ENCODE data around the gene MPIG6B. TPM values are rescaled to one million over a fixed set of nuclear protein-coding genes. Genes with fewer than 3 reads are reported as not detected.

The MPIG6B gene
- total RNA-seq, 1 donor from 2014 or later: not detected

DNA sequence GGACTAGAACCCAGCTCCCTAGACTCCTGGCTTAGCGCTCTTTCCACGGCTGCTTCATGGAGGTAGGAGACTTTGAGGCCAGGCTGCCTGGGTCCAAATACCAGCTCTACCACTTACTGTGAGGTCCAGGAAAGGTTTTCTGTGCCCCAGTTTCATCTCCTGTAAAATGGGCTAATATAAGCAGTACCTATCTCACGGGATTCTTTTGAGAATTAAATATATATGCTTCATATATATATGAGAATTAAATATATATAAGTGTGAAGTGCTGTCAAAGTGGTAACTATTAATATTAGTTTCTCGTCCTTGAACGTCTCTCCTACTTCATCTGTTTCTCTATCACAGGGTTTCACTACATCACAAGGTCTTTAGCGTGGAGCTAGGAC, 32.1 kb upstream of the MPIG6B start:
- DNase-seq: no peak
- ATAC-seq (ENCODE audit: low read depth): no peak
- CTCF ChIA-PET: no interaction called here
- intact Hi-C loops (cut with micrococcal nuclease): no loop called here
- peaks cover 90% of the 10 kb centered on the region for H3K36me3 Mint-ChIP-seq (ENCODE audit: low read depth)
- no peak overlapping the region for H3K4me3 Mint-ChIP-seq
- POLR2A ChIA-PET: interaction anchor here (2.2 kb wide), 1 partner anchor 12 kb away, joined by 9 read pairs; the partner anchor contains the start of gene ABHD16A
- H3K9me3 Mint-ChIP-seq: no peaks in the 10 kb centered on the region
- H3K27ac Mint-ChIP-seq: no peak overlapping the region
- H3K4me1 Mint-ChIP-seq: peaks cover 15% of the 10 kb centered on the region
- TF ChIP-seq, protein P1, sequence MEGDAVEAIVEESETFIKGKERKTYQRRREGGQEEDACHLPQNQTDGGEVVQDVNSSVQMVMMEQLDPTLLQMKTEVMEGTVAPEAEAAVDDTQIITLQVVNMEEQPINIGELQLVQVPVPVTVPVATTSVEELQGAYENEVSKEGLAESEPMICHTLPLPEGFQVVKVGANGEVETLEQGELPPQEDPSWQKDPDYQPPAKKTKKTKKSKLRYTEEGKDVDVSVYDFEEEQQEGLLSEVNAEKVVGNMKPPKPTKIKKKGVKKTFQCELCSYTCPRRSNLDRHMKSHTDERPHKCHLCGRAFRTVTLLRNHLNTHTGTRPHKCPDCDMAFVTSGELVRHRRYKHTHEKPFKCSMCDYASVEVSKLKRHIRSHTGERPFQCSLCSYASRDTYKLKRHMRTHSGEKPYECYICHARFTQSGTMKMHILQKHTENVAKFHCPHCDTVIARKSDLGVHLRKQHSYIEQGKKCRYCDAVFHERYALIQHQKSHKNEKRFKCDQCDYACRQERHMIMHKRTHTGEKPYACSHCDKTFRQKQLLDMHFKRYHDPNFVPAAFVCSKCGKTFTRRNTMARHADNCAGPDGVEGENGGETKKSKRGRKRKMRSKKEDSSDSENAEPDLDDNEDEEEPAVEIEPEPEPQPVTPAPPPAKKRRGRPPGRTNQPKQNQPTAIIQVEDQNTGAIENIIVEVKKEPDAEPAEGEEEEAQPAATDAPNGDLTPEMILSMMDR (IDR thresholded peaks at IDR 0.05): no peak
- no peaks in the 10 kb centered on the region for H3K27me3 Mint-ChIP-seq

DNA sequence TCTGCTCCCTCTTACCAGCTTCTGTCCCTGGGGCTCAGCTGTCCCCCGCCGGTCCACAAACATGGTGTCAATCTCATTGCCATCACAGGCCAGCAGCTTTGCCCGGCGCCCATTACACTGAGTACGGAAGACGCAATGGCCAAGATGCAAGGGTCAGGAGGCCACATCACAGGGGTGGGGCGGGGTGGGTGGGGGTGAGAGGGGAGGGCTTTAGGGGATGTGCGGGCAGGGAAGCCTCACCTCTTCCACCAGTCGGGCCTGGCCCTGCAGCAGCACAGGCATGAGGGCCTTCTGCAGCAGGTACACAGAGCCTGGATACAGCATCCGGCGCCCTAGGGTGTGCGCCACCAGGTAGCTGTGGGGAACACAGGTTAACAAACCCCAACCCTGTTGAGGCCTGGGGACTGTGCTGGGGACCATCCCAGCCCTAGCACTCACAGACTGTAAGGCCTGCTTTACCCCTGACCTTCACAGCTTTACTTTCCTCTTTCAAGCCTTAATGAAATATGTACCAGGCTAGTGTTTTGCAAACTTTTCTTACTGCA, 31.5 kb upstream of the MPIG6B start:
- H3K4me3 Mint-ChIP-seq: no peak overlapping the region
- CTCF ChIA-PET: no interaction called here
- H3K36me3 Mint-ChIP-seq (ENCODE audit: low read depth): peaks cover 90% of the 10 kb centered on the region
- TF ChIP-seq, protein P1 (IDR thresholded peaks at IDR 0.05): no peak
- DNase-seq: no peak
- H3K9me3 Mint-ChIP-seq: no peaks in the 10 kb centered on the region
- H3K27me3 Mint-ChIP-seq: no peaks in the 10 kb centered on the region
- POLR2A ChIA-PET: no interaction called here
- peaks cover 15% of the 10 kb centered on the region for H3K4me1 Mint-ChIP-seq
- no peak for ATAC-seq (ENCODE audit: low read depth)
- no peak overlapping the region for H3K27ac Mint-ChIP-seq
- intact Hi-C loops (cut with micrococcal nuclease): no loop called here

GRCh38 chr6:31692353-31692752, 30.8 kb upstream of the MPIG6B start:
- peaks cover 90% of the 10 kb centered on the region for H3K36me3 Mint-ChIP-seq (ENCODE audit: low read depth)

DNA sequence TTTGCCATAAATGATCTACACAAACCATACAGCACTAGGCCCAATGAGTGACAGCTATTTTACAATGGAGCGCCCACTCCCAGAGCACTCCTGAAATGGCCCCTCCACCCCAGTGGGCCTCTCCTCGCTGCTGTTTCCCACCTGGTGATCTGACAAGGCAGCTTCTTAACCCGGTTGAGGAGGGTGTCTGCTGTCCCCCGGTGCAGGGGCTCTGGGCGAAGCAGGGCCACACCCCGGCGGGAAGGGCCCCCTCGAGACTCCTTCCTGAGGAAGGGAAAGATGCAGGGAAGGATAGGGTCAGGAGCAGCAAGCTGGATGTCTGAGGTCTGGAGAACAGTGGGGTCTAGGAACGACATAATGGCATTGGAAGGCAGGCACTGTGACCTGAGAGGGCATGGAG, 30.3 kb upstream of the MPIG6B start:
- Mint-ChIP-seq H3K4me1 (peaks cover 15% of the 10 kb centered on the region), H3K4me3 (no peak overlapping the region), H3K27ac (no peak overlapping the region), H3K36me3 (ENCODE audit: low read depth) (peaks cover 90% of the 10 kb centered on the region), H3K27me3 (no peaks in the 10 kb centered on the region), H3K9me3 (no peaks in the 10 kb centered on the region)
- ChIA-PET CTCF (interaction anchor here (1.4 kb wide), 1 partner anchor 71 kb away, joined by 4 read pairs; no protein-coding TSS in a partner anchor), POLR2A (interaction anchor here (0.7 kb wide), 1 partner anchor 22 kb away, joined by 4 read pairs; the partner anchor contains the start of gene LY6G6D)
- TF ChIP-seq, protein P1 (IDR thresholded peaks at IDR 0.05): no peak
- ATAC-seq (ENCODE audit: low read depth) (no peak), DNase-seq (no peak)
- intact Hi-C loops (cut with micrococcal nuclease): no loop called here

More at GRCh38 chr6:31692353-31692752, 30.8 kb upstream of the MPIG6B start:
- DNase-seq (no peak), ATAC-seq (ENCODE audit: low read depth) (no peak)
- intact Hi-C loops (cut with micrococcal nuclease): no loop called here
- H3K27ac Mint-ChIP-seq: no peak overlapping the region
- H3K9me3 Mint-ChIP-seq: no peaks in the 10 kb centered on the region
- ChIA-PET CTCF (interaction anchor here (1.4 kb wide), 1 partner anchor 71 kb away, joined by 4 read pairs; no protein-coding TSS in a partner anchor), POLR2A (interaction anchor here (0.5 to 0.7 kb wide), 2 partner anchors 23 to 79 kb away, joined by 4 to 8 read pairs; partner anchors contain the start of gene LY6G6D)
- TF ChIP-seq, protein P1 (IDR thresholded peaks at IDR 0.05): no peak
- peaks cover 15% of the 10 kb centered on the region for H3K4me1 Mint-ChIP-seq
- no peaks in the 10 kb centered on the region for H3K27me3 Mint-ChIP-seq
- no peak overlapping the region for H3K4me3 Mint-ChIP-seq

- DNase-seq: no peak
- CTCF ChIA-PET: interaction anchor here (1.4 kb wide), 1 partner anchor 72 kb away, joined by 4 read pairs; no protein-coding TSS in a partner anchor
- TF ChIP-seq, protein P1 (IDR thresholded peaks at IDR 0.05): no peak
- POLR2A ChIA-PET: interaction anchor here (1.6 kb wide), 1 partner anchor 42 kb away, joined by 3 read pairs; no protein-coding TSS in a partner anchor
- peaks cover 15% of the 10 kb centered on the region for H3K4me1 Mint-ChIP-seq
- intact Hi-C loops (cut with micrococcal nuclease): no loop called here
- no peak overlapping the region for H3K4me3 Mint-ChIP-seq
- H3K27ac Mint-ChIP-seq: no peak overlapping the region
- no peak for ATAC-seq (ENCODE audit: low read depth)
- peaks cover 86% of the 10 kb centered on the region for H3K36me3 Mint-ChIP-seq (ENCODE audit: low read depth)
- H3K9me3 Mint-ChIP-seq: no peaks in the 10 kb centered on the region
- no peaks in the 10 kb centered on the region for H3K27me3 Mint-ChIP-seq
Measured at GRCh38 chr6:31693535-31693934, 29.6 kb upstream of the MPIG6B start.

All from activated B cell treated with CpG ODN at 0.5 μM for 24 hours (primary cell).